HepG2 (cell line): Measurements from ENCODE around the gene PIK3C3. TPM values are rescaled to one million over a fixed set of nuclear protein-coding genes. Genes with fewer than 3 reads are reported as not detected.

Experiments used
- ATAC-seq: fragments of 200-7000 bp; cut with Tn5 transposase; 3 replicates; pipeline ENCODE4 v1.9.1; 2020; ENCODE audit warnings: mild to moderate bottlenecking, moderate library complexity
- BruUV-seq: library from RNA; stranded (reverse); fragments of 400-500 nt; replicated peaks from 2 replicates; lab custom pipeline; 2021; lab: Mats Ljungman, UMichigan
- CTCF ChIA-PET: fragments of 300-600 bp; formaldehyde crosslinking; extraction: SDS; loops from one replicate; lab custom pipeline; 2021; ENCODE audit warnings: low total read pairs, inconsistent platforms, low intra/inter-chr PET ratio; lab: Yijun Ruan, JAX
- POLR2A ChIA-PET: fragments of 350-600 bp; sonication (Branson Sonifier 250); formaldehyde crosslinking; loops from one replicate; lab custom pipeline; 2020; ENCODE audit warnings: antibody characterized with exemption, inconsistent platforms; lab: Yijun Ruan, JAX
- DNase-seq: peaks from one replicate; pipeline ENCODE4 v3.0.0-alpha.2; 2015; ENCODE audit warnings: low spot score
- FAIRE-seq: peaks from 3 replicates; lab custom pipeline; 2011; peaks lifted over from hg19 to GRCh38; lab: Jason Lieb, UNC
- H2AFZ ChIP-seq: one replicate; pipeline ENCODE4 v1.6.1; 2011; ENCODE audit warnings: low read length, inconsistent platforms
- H3K27ac ChIP-seq: fragments of 300-600 bp; 3 replicates; pipeline ENCODE4 v1.8.0; 2011; ENCODE audit warnings: mixed run types, mild to moderate bottlenecking, mixed read lengths, low read length, inconsistent platforms; ENCODE audit not compliant: insufficient read depth; ENCODE audit errors: extremely low read length
- H3K27me3 ChIP-seq, 2 experiments: fragments of 200-600 bp in 1 of 2; 2 replicates in 1 of 2; 3 replicates in 1 of 2; pipeline versions ENCODE4 v1.6.0 to v1.8.0; 2011; ENCODE audit warnings: low read length in 2 of 2, mild to moderate bottlenecking in 2 of 2, moderate library complexity in 2 of 2, inconsistent platforms in 1 of 2; ENCODE audit not compliant: insufficient read depth in 2 of 2, control insufficient read depth in 1 of 2
- H3K36me3 ChIP-seq, 2 experiments: fragments of 200-600 bp in 1 of 2; replicated peaks in 1 of 2; 2 replicates in 1 of 2; 3 replicates in 1 of 2; pipeline versions ENCODE4 v1.5.1 to v1.8.0; 2011; ENCODE audit warnings: low read length in 2 of 2, inconsistent platforms in 1 of 2; ENCODE audit not compliant: insufficient read depth in 2 of 2, control insufficient read depth in 1 of 2
- H3K4me1 ChIP-seq: 2 replicates; pipeline ENCODE4 v1.5.1; 2012; ENCODE audit warnings: low read length, inconsistent platforms; ENCODE audit not compliant: insufficient read depth
- H3K4me2 ChIP-seq: 2 replicates; pipeline ENCODE4 v1.6.0; 2011; ENCODE audit warnings: low read depth, low read length, inconsistent platforms
- H3K4me3 ChIP-seq, 3 experiments: fragments of 200-600 bp in 1 of 3; sonication (generic), shearing (Covaris generic) in 1 of 3; replicated peaks in 1 of 3; 2 replicates each; pipeline ENCODE4 v1.5.1; 2011 to 2016; ENCODE audit warnings: low read length in 3 of 3, inconsistent platforms in 2 of 3, low read depth in 2 of 3, mild to moderate bottlenecking in 2 of 3, control low read depth in 1 of 3, mixed read lengths in 1 of 3; ENCODE audit not compliant: insufficient read depth in 1 of 3
- H3K79me2 ChIP-seq: one replicate; pipeline ENCODE4 v1.6.1; 2011; ENCODE audit warnings: low read length, inconsistent platforms; ENCODE audit not compliant: insufficient read depth
- H3K9ac ChIP-seq: 2 replicates; pipeline ENCODE4 v1.6.0; 2011; ENCODE audit warnings: mild to moderate bottlenecking, low read depth, low read length, inconsistent platforms; ENCODE audit not compliant: insufficient read depth
- H3K9me3 ChIP-seq: 2 replicates; pipeline ENCODE4 v1.5.1; 2012; ENCODE audit warnings: mild to moderate bottlenecking, low read length
- H4K20me1 ChIP-seq: 2 replicates; pipeline ENCODE4 v1.6.0; 2011; ENCODE audit warnings: inconsistent platforms, mild to moderate bottlenecking, low read length, moderate library complexity; ENCODE audit not compliant: insufficient read depth
- ARNT2 ChIP-seq: sonication (generic); formaldehyde crosslinking; IDR thresholded peaks from 2 replicates; pipeline ENCODE4 v1.8.0; 2022; ENCODE audit warnings: mild to moderate bottlenecking, low read depth, missing genetic modification reagents, moderate library complexity
- GTF2F1 ChIP-seq: fragments of 150-350 bp; IDR thresholded peaks from 2 replicates; pipeline ENCODE4 v1.6.1; 2014; ENCODE audit warnings: low read length
- TGIF2 ChIP-seq: IDR thresholded peaks from 2 replicates; pipeline ENCODE4 v1.6.1; 2016; ENCODE audit warnings: control low read depth, missing compliant biosample characterization
- ZBTB21 ChIP-seq: sonication (generic); formaldehyde crosslinking; IDR thresholded peaks from 2 replicates; pipeline ENCODE4 v1.4.0; 2020; ENCODE audit warnings: missing genetic modification reagents
- ZNF432 ChIP-seq: sonication (generic); formaldehyde crosslinking; IDR thresholded peaks from 2 replicates; pipeline ENCODE4 v1.5.0; 2020; ENCODE audit warnings: missing genetic modification reagents, mild to moderate bottlenecking, borderline replicate concordance
- ZNF577 ChIP-seq: sonication (generic); formaldehyde crosslinking; IDR thresholded peaks from 2 replicates; pipeline ENCODE4 v1.4.0; 2020; ENCODE audit warnings: mild to moderate bottlenecking, low read depth, missing genetic modification reagents, borderline replicate concordance
- ZNF747 ChIP-seq: sonication (generic); formaldehyde crosslinking; IDR thresholded peaks from 2 replicates; pipeline ENCODE4 v1.8.1; 2023; ENCODE audit warnings: missing genetic modification reagents, mild to moderate bottlenecking, borderline replicate concordance
- WGBS: methylation state at CpG from one replicate; pipeline ENCODE4 v1.1.6; 2017; ENCODE audit warnings: low lambda C conversion rate; 5-methylcytosine and 5-hydroxymethylcytosine counted together
- in situ Hi-C: cut with HindIII; loops from 2 replicates; pipeline ENCODE4 v1.10.0; 2017; ENCODE audit warnings: low pct_unique_long_range_greater_than_20kb; ENCODE audit not compliant: extremely low pct_ligation_motif_present
- intact Hi-C: fragments of 100-400 bp; cut with micrococcal nuclease; formaldehyde crosslinking; loops from one replicate; pipeline ENCODE4 v1.10.0; 2022; ENCODE audit not compliant: unreplicated experiment
- polyA plus RNA-seq, 8 experiments: library from polyadenylated mRNA; depleted of rRNA in 3 of 8; stranded (reverse) in 7 of 8; unstranded in 1 of 8; fragments of >200 nt; fragmentation: Illumina TruSeq in 4 of 8; extraction: Trizol in 4 of 8; gene quantifications; 2 replicates each; pipeline versions ENCODE4 v1.2.1 to v1.2.3, GENCODE V29; 2011 to 2016; ENCODE audit warnings: low read depth in 4 of 8, missing spikeins in 1 of 8, mixed read lengths in 1 of 8; ENCODE audit not compliant: insufficient read depth in 1 of 8
- total RNA-seq, 5 experiments: library from RNA; depleted of rRNA; stranded (reverse); fragments of >200 nt; fragmentation: Illumina TruSeq; extraction: Trizol; gene quantifications; 2 replicates each; pipeline ENCODE4 v1.2.3, GENCODE V29; 2016; ENCODE audit warnings: low read depth in 1 of 5
- TF ChIP-seq, protein P1 (sequence below): IDR thresholded peaks from 2 replicates; pipeline ENCODE4 v1.6.1; 2016; ENCODE audit warnings: missing biosample characterization, missing genetic modification reagents, low read depth
- TF ChIP-seq, protein P2 (sequence below): sonication (generic); formaldehyde crosslinking; IDR thresholded peaks from 2 replicates; pipeline ENCODE4 v1.4.0; 2020; ENCODE audit warnings: mild to moderate bottlenecking, missing genetic modification reagents, borderline replicate concordance
- TF ChIP-seq, protein P3 (sequence below), 2 experiments: sonication (generic) in 1 of 2; formaldehyde crosslinking in 1 of 2; IDR thresholded peaks; 2 replicates each; pipeline versions ENCODE4 v1.4.0 to v1.6.1; 2016 to 2020; ENCODE audit warnings: borderline replicate concordance in 1 of 2, low read depth in 1 of 2, mild to moderate bottlenecking in 1 of 2, missing genetic modification reagents in 1 of 2
- TF ChIP-seq, protein P4 (sequence below): sonication (generic); formaldehyde crosslinking; IDR thresholded peaks from 2 replicates; pipeline ENCODE4 v1.4.0; 2020; ENCODE audit warnings: mild to moderate bottlenecking, missing genetic modification reagents
- TF ChIP-seq, protein P5 (sequence below): IDR thresholded peaks from 2 replicates; pipeline ENCODE4 v1.6.1; 2016

PIK3C3 gene
- total and polyA plus RNA-seq, 2 of the 13 experiments (the other 11 are each of a cell fraction or from before 2014, with no cell fraction given): 42.8 to 46.4 TPM

DNA sequence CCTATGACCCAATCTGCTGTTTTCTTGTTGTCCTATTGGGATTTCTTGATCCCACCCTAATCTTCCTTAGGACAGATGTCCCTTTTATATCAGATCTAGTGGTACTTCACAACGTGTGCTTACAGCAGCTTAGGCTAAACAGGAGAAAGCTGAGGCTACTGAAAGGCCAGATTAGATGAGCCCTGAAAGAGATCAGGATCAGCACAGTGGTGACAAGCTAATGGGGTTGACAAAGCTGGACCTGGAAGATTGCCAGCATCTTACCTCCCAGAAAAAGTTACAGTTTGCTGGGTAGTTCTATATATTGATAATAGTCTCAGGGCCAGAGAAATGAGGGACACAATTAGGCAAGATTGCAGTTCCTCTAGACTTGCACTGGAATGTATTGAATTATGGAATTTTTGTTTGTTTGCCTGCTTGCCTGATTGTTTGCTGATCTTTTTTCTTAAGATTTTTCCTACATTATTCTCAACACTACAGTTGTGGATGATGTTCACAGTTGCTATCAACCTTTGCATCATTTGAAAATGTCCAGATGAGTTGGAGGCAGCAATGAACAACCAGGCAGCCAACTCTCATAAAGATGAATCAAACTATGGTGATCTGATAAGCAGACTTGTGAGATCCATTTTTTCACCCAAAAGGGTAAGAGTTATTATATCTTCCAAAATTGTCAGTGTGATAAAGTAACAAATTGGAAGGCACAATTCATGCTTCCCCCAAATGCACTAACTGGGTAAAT, 49.1 kb upstream of the PIK3C3 start:
- H3K36me3 ChIP-seq: no peaks in the 10 kb centered on the region
- H3K27me3 ChIP-seq: no peaks in the 10 kb centered on the region
- no peak overlapping the region for H3K27ac ChIP-seq
- no peak overlapping the region for H2AFZ ChIP-seq
- intact Hi-C loops (loop anchor here (10.0 kb wide), 3 partner anchors 161 to 1381 kb away; no protein-coding TSS in a partner anchor), in situ Hi-C loops (loop anchor here (10.0 to 25.0 kb wide), 2 partner anchors 141 to 969 kb away; no protein-coding TSS in a partner anchor)
- BruUV-seq: no TSS peak
- ChIA-PET POLR2A (no interaction called here), CTCF (no interaction called here)
- H3K79me2 ChIP-seq: no peaks in the 10 kb centered on the region
- no peaks in the 10 kb centered on the region for H3K4me1 ChIP-seq
- H4K20me1 ChIP-seq: no peaks in the 10 kb centered on the region
- no peak for DNase-seq
- no peak overlapping the region for H3K9ac ChIP-seq
- WGBS: 0% methylated on average over 1 of the region's 1 CpG
- H3K4me2 ChIP-seq: no peak overlapping the region
- ATAC-seq: no peak
- FAIRE-seq: no peak
- H3K9me3 ChIP-seq: no peaks in the 10 kb centered on the region
- H3K4me3 ChIP-seq: no peak overlapping the region
- no peak for TF ChIP-seq ARNT2
- TF ChIP-seq, protein P1, sequence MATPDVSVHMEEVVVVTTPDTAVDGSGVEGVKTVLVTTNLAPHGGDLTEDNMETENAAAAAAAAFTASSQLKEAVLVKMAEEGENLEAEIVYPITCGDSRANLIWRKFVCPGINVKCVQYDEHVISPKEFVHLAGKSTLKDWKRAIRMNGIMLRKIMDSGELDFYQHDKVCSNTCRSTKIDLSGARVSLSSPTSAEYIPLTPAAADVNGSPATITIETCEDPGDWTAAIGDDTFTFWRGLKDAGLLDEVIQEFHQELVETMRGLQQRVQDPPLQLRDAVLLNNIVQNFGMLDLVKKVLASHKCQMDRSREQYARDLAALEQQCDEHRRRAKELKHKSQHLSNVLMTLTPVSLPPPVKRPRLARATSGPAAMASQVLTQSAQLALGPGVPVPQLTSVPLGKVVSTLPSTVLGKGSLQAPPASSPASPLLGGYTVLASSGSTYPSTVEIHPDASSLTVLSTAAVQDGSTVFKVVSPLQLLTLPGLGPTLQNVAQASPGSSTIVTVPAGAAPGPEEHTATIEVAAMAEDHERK: no peak
- TF ChIP-seq, protein P2, sequence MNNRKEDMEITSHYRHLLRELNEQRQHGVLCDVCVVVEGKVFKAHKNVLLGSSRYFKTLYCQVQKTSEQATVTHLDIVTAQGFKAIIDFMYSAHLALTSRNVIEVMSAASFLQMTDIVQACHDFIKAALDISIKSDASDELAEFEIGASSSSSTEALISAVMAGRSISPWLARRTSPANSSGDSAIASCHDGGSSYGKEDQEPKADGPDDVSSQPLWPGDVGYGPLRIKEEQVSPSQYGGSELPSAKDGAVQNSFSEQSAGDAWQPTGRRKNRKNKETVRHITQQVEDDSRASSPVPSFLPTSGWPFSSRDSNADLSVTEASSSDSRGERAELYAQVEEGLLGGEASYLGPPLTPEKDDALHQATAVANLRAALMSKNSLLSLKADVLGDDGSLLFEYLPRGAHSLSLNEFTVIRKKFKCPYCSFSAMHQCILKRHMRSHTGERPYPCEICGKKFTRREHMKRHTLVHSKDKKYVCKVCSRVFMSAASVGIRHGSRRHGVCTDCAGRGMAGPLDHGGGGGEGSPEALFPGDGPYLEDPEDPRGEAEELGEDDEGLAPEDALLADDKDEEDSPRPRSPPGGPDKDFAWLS (CRISPR knock-in tag): no peak
- TF ChIP-seq, protein P3, sequence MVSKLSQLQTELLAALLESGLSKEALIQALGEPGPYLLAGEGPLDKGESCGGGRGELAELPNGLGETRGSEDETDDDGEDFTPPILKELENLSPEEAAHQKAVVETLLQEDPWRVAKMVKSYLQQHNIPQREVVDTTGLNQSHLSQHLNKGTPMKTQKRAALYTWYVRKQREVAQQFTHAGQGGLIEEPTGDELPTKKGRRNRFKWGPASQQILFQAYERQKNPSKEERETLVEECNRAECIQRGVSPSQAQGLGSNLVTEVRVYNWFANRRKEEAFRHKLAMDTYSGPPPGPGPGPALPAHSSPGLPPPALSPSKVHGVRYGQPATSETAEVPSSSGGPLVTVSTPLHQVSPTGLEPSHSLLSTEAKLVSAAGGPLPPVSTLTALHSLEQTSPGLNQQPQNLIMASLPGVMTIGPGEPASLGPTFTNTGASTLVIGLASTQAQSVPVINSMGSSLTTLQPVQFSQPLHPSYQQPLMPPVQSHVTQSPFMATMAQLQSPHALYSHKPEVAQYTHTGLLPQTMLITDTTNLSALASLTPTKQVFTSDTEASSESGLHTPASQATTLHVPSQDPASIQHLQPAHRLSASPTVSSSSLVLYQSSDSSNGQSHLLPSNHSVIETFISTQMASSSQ (IDR thresholded peaks at IDR 0.05; ENCODE audit: low read depth): no peak
- TF ChIP-seq, protein P3 (CRISPR knock-in tag; IDR thresholded peaks at IDR 0.05; ENCODE audit: borderline replicate concordance): no peak
- TF ChIP-seq, protein P4, sequence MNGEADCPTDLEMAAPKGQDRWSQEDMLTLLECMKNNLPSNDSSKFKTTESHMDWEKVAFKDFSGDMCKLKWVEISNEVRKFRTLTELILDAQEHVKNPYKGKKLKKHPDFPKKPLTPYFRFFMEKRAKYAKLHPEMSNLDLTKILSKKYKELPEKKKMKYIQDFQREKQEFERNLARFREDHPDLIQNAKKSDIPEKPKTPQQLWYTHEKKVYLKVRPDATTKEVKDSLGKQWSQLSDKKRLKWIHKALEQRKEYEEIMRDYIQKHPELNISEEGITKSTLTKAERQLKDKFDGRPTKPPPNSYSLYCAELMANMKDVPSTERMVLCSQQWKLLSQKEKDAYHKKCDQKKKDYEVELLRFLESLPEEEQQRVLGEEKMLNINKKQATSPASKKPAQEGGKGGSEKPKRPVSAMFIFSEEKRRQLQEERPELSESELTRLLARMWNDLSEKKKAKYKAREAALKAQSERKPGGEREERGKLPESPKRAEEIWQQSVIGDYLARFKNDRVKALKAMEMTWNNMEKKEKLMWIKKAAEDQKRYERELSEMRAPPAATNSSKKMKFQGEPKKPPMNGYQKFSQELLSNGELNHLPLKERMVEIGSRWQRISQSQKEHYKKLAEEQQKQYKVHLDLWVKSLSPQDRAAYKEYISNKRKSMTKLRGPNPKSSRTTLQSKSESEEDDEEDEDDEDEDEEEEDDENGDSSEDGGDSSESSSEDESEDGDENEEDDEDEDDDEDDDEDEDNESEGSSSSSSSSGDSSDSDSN (CRISPR knock-in tag): no peak
- TF ChIP-seq GTF2F1: no peak
- no peak for TF ChIP-seq TGIF2
- TF ChIP-seq, protein P5, sequence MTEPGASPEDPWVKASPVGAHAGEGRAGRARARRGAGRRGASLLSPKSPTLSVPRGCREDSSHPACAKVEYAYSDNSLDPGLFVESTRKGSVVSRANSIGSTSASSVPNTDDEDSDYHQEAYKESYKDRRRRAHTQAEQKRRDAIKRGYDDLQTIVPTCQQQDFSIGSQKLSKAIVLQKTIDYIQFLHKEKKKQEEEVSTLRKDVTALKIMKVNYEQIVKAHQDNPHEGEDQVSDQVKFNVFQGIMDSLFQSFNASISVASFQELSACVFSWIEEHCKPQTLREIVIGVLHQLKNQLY (CRISPR knock-in tag): no peak
- TF ChIP-seq ZBTB21: no peak
- no peak for TF ChIP-seq ZNF432 (CRISPR knock-in tag)
- TF ChIP-seq ZNF577: no peak
- TF ChIP-seq ZNF747 (CRISPR knock-in tag): no peak
